ENCODE measurements around the gene IGSF9B.

The IGSF9B gene

GRCh38 chr11:133984828-133985227 is 28.1 kb upstream of the IGSF9B start:
- no peak for DNase-seq

GRCh38 chr11:133983660-133984316 is 27.0 kb upstream of the IGSF9B start:
- no peak for DNase-seq

DNA sequence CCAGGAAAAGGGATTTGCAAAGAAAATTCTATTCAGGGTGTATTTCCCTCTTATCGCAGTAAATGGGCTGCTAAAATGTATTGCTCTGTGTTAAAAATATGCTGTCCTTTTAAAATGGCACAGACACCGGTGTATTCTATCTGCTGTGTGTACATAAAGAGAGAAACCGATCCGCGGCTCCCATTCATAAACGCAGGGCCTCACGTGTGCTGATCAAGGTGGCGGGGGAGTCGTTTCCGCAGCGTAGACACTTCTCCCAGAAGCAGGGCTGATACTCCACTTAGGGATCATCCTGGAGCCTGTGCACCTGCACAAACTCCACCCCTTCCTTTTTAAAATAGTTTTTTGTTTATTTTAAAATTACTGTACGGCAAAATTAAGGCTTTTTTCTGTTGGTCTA is 26.1 kb upstream of the IGSF9B start:
- DNase-seq: no peak

DNA sequence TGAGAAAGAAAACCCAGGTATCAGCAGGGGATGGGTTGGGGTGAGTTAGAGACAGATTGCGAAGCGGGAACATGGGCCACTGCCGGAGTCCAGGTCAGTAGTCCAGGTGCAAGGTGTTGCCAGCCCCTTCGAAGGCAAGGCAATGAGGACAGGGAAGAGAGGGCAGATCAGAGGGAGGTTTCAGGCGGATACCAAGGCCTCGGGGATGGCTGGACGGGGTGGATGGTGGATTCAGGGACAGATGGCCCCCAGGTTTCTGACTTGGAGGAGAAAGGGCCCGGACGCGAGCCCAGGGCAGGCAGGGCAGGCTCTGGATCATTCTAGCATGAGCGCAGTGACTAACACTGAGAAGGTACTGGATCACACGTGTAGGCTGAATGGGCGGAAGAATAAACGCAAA is 25.4 kb upstream of the IGSF9B start:
- DNase-seq: no peak

GRCh38 chr11:133981156-133981555 is 24.4 kb upstream of the IGSF9B start:
- DNase-seq: no peak

DNA sequence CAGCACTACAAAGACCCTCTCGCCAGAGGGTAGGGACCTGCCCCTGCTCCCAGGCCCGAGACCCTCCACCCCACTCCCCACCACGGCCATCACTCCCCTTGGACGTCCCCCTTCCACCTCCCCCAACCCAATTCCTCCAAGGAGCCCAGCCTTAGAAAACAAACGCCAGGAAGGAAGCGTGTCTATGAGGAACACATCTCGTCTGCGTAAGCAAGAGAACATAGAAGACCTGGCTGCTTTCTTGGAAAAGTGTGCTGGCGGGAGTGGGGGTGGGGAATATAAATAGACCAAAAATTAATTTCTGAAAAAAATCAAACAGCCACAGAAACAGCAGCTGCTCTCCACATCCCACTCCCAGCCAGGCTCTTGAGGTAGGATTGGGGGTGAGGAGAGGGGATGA is 23.9 kb upstream of the IGSF9B start:
- DNase-seq: no peak

DNA sequence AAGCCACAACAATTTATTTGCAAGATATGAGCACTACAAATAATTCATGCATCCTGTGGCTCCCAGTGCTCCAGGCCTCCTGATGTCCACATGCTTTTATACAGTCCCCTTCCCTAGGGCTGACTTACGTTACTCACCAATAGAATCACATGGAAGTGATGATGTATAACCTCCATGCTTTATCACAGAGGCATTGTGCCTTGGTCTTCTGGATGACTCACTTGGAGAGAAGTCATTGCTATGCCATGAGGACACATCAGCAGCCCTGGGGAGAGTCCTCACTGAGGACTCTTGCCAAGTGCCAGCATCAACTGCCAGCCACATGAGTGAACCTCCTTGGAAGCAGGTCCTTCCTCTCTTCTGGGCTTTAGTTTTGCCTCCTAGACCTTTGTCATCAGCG is 22.0 kb upstream of the IGSF9B start:
- no peak for DNase-seq

- DNase-seq: no peak
Observed at GRCh38 chr11:133977067-133977677, 20.4 kb upstream of the IGSF9B start.

- no peak for DNase-seq
Observed at GRCh38 chr11:133975488-133975849, 18.7 kb upstream of the IGSF9B start.

DNA sequence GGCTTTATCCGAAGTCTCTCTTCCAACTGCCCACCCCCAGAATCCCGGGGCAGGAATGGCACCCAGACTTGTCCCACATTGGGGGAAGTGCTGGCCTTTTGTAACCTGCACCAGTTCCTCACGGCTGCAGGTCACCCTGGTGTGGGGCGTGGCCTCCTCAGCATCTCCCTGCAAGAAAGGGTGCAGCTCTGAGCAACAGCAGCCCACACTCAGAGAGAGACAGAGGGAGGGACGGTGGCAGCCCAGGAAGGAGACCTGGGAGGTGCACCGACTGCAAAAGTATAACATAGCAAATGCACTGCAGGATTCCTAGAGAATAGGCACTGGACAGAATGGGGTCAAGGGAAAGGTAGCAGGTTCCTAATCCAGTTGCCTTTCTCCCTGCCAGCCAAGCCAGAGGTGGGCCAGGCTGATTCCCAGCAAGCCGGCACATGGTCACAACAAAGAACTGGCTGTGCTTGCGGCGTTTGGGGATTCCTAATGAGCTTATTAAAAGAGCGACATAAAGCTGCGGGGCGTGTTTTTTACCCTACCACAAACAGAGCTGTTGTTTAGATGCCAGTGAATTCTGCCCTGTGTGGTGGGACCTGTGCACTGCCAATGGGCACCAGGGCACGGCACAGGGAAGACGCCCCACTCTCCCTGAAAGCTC is 18.2 kb upstream of the IGSF9B start:
- no peak for DNase-seq

DNA sequence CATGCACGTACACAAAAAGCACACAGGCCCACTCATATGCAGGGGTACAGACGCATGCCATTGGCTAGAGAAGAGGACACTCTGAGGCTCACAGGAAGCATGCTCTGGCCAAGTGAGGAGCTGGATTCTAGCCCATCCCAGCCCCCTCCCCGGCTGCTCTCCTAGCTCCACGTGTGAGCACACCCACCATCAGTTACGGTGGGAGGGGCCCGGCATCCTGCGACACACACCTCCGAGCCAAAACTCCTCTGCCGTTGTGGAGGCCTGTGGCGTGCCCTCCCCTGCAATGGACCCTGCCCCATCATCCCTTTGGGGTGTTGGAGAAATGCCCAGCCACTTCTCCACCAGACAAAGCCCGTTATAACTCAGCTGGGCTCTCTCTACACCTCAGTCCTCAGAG is 15.1 kb upstream of the IGSF9B start:
- no peak for DNase-seq

GRCh38 chr11:133969112-133969511 is 12.3 kb upstream of the IGSF9B start:
- DNase-seq: no peak

DNA sequence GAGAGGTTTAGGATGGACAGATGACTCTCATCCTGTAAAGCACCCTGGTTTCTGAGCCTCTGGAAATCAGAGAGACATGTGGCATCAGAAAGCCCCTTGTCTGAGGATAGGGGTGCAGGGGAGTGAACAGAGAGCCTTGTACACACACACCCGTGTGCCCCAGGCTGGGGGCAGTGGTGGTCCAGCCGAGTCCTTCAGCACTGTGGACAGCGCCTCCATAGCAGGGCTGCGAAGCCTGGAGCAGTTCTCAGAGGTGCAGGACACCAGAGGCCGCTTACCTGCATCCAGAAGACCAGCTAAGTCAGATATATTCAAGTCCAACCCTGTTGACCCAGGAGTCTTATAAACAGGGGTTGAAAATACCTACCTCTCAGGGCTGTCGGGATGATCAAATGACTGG is 11.5 kb upstream of the IGSF9B start:
- DNase-seq: no peak

DNA sequence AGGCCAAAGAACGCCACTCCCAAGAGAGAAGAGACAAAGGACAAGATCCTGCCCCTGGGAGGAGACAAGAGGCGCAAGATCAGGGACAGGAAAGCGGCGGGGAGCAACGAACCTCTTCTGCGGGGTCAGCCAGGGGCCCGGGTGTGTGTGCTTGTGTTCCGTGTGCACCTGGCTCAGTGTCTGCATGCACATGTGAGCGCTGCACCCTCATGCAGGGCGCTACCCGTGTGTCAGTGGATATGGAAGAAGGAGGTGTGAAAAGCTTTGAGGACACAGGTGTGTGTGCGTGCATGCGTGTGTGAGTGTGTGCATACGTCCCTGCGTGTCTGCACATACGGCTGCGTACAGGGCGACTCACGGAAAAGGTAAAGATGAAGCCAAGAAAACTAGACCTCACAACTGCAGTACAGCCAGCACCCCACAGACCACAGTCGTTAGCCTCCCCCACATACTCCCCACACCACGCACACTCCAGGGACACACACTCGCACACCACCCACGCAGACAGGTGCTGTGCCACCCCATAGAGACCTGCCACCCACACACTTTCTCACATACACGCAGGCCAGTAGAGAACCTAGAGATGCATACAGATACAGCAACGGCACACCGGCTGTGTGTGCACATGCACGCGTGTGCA is 11.0 kb upstream of the IGSF9B start:
- DNase-seq: no peak

DNA sequence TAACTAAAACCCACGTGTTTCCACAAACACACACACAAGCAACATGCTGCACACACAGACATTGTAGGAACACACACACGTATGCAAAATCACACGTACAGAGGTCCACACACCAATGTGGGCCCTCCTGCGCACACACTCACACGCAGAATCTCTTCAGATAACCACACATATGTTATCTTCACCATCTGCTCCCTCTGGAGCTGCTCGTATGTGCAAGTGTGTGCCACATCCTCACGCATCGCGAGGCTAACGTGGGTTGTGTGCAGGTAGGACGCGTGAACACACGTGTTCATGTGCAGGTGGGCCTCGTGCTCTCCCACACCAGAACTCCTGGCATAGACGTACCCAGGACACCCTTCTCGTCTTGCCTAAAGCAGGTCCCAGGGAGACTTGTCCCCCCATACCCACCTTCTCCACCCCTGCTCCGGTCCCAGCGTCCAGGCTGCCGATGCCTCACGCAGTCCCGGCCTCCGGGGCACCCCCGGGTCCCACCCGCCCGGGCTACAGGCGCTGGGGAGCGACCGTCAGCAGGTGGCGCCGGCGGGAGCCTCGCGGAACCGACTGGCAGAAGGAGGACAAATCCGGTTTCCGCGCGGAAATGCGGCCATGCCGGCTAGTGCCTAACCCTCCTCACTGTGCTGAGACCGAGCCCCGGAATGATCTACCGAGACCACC is 10.3 kb upstream of the IGSF9B start:
- DNase-seq: no peak

DNA sequence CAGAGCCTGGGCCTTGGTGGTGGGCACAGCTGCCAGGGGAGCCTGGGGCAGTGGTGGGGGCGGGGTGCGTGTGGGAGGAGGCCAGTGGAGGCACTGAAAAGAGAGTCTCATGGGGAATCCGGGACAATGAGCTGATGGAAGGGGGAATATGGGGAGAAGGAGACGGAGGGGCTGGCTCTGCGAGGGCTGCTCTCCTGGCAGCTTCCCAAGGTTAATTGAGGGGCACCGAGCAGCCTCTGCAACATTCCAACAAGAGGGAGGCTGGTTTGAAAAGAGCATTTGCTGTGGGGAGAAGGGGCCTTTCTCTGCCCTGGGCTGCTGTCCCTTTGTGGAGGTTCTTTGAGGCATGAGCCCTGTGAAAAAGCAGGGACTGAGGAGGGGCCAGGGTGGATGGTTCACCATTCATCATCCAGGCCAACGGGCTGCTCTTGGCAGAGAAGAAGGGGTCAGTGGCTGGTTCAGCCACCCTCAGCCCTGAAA is 9.4 kb upstream of the IGSF9B start:
- no peak for DNase-seq

DNA sequence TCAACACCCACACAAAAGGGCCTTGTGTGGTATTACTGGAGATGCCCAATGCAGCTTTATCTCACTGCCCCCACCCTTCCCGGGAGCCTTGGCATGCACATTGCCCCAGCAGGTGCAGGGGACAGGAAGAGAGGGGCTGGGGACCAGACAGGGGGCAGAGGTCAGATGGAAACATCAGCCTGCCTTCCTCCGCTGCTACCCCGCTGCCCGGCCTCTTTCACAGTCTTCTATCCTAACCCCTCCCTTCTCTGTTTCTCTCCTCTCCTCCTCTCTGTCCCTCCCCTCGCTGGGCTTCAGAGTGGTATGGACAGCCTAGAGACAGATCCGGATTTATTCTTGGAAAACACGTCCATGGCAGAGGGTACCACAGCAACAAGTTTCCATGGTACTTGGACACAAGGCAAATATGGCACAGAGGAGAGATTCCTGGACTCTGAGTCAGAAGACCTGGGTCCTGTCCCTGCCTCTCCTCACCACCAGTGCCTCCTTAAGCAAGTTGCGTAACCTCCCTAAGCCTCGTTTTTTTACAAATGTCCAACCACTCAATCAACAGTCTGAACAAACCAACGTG is 8.3 kb upstream of the IGSF9B start:
- no peak for DNase-seq

DNA sequence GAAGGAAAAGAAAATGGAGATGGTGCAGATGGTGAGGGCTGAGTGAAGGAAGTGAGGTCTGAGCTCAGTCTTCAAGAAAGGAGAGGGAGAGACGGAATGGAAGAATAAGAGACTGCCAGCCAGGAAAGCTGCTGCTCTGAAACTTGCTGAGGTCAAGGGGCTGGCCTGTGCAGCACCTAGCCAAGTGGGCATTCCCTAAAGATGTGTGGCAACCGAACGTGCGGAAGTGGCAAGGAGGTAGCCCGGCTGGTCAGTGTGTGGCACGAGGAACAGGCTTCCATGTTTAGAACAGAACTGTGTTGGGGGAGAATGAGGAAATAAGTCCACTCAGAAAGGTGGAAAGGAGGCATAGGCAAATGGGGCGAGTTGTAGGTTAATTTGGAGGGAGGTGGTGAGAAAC is 7.6 kb upstream of the IGSF9B start:
- DNase-seq: no peak

DNA sequence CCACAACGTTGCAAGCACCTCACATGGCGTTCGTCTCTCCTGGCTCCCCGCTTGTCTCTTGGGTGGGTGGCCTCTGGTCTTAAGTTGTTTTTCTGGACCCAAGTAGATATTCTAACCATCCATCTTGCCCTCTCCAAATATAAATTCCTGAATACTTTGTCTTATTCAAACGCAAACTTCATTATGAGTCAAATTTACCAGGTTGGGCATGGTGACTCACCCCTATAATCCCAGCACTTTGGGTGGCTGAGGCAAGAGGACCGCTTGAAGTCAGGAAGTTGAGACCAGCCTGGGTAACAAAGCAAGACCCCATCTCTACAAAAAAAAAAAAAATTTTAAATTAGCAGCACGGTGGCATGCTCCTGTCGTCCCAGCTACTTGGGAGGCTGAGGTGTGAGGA is 5.1 kb upstream of the IGSF9B start:
- DNase-seq: no peak

GRCh38 chr11:133957900-133958299 is 1.1 kb upstream of the IGSF9B start:
- no peak for DNase-seq

DNA sequence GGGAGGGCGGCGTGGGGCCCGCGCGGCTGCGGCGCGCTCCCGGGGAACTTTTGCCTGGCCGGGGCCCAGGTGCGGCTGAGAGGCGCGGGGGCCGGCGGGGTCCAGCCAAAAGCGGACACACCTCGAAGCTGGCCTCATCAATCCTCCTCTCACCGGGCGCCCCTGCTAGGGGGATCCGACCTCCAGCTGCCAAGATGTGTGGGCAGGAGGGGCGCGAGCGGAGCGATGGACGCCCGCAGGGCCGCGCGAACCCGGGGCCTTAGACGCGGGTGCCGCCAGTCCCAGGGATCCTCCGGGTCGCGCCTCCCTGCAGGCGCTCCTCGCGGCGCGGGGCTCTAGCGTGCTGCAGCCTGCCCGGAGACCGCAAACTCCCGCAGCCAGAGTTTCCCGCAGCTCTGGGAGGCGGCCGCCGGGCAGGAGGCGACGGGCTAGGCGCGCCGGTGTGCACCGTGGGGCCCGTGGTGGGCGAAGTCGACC is 785 bp downstream of the IGSF9B start:
- no peak for DNase-seq

DNA sequence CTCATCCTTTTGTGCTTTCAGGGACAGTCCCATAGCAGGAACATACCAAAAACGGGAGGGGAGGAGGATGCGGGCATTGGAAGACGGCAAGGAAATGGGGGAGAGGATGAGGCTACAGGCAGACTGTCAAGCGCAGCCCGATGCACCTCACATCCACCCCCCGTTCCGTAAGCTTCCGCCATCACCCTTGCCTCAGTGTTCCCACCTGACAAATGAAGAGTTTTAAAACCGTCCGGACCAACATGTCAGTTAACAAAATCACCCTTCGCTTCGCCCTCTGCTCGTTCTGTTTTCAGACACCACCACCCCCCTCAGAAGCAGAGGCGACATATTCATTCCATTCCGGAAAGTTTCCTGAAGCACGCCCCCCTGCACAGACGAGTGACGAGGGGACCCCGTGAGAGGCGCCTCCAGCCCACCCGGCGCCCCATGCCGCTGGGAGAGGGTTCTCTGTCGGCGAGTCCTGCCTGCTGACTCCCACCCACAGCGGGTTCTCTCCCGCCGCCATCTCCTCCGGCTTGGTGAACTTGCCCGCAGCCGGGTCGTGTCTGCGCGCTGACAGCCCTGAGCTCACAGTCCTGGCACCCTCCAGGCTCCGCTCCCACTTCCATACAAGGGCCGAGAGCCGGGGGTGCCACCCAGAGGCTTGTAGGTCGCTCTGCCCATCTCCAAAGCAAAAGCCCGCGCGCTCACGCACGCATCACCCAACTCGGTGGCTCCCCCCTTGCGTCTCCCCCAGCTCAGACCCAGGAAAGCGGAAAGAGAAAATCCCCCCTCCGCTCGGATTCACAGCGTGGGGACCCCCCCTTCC is 1.5 kb downstream of the IGSF9B start:
- no peak for DNase-seq

All from SIG-M5 (cell line).